HG03025 (cell line): ENCODE measurements around the gene NMRK2.
"Not testable (repeated sequence)": the region's sequence is repeated elsewhere in the genome, so short reads cannot be mapped to it uniquely, and the experiment has no call there.

Experiments used
- ATAC-seq: cut with Tn5 transposase; IDR thresholded peaks from one replicate; pipeline ENCODE4 v1.9.1; 2021; ENCODE audit warnings: mild to moderate bottlenecking, moderate library complexity; ENCODE audit not compliant: unreplicated experiment, low FRiP score

NMRK2 gene, protein sequence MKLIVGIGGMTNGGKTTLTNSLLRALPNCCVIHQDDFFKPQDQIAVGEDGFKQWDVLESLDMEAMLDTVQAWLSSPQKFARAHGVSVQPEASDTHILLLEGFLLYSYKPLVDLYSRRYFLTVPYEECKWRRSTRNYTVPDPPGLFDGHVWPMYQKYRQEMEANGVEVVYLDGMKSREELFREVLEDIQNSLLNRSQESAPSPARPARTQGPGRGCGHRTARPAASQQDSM

GRCh38 chr19:3932931-3933810, at the start of gene NMRK2:
TSS of gene NMRK2 (plus strand) at chr19:3933069. CDS start at chr19:3933672, 603 bp downstream.
- no peak for ATAC-seq

- ATAC-seq: no peak
Observed at GRCh38 chr19:3890591-3890990, 42.3 kb upstream of the NMRK2 start.

DNA sequence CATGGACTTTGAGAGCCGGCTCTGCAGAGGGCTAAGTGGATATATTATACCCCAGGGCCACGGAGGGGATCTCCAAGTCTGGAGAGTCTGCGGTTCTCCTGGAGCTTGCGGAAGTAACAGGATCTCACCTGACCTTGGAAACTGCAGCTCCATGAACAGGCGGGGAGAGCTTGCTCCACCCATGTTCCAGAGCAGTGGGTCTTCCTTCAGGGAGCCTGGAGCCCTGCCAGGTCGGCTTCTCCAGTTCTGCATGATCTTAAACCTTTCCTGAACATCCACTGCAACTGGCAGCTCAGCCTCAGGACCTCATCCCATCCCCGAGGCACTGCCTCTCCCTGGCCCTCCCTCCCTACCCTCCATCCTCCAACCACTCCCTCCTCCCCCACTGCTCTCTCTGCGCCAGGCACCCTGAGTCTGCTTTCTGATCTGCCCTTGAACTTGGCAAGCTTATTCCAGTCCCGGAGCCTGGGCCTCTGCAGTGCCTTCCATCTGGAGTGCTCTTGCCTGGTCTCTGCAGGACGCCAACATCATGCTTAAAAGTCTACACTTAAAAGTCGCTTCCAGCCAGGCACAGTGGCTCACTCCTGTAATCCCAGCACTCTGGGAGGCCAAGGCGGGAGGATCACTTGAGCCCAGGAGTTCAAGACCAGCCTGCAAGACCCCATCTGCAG, 39.2 kb upstream of the NMRK2 start:
- ATAC-seq: no peak

DNA sequence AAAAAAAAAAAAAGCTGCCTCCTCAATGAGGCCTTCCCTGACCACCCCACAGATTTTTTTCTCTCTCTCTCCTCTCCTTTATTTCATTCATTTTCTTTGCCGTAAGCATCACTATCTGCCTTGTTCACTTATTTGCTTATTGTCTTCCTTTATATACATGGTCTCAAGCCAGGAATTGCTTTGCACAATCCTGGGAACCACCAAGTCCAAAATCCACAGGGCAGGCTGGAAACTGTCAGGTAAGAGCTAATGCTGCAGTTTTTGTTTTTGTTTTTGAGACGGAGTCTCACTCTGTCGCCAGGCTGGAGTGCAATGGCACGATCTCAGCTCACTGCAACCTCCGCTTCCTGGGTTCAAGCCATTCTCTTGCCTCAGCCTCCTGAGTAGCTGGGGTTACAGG, 37.9 kb upstream of the NMRK2 start:
- not testable (repeated sequence) for ATAC-seq

DNA sequence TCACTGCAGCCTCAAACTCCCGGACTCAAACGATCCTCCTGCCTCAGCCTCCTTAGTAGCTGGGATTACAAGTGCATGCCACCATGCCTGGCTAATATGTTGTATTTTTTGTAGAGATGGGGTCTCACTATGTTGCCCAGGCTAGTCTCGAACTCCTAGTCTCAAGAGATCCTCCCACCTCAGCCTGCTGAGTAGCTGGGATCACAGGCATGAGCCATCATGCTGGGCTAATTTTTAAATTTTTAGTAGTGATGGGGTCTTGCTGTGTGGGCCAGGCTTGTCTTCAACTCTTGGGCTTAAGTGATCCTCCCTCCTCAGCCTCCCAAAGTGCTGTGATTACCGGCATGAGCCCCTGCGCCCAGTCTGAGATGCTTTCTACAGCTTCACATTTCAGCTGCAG, 37.1 kb upstream of the NMRK2 start:
- ATAC-seq: no peak

GRCh38 chr19:3897936-3898335, 34.9 kb upstream of the NMRK2 start:
- no peak for ATAC-seq

GRCh38 chr19:3898426-3898825, 34.4 kb upstream of the NMRK2 start:
- no peak for ATAC-seq

- ATAC-seq: no peak
Observed at GRCh38 chr19:3899531-3900294, 33.2 kb upstream of the NMRK2 start.

DNA sequence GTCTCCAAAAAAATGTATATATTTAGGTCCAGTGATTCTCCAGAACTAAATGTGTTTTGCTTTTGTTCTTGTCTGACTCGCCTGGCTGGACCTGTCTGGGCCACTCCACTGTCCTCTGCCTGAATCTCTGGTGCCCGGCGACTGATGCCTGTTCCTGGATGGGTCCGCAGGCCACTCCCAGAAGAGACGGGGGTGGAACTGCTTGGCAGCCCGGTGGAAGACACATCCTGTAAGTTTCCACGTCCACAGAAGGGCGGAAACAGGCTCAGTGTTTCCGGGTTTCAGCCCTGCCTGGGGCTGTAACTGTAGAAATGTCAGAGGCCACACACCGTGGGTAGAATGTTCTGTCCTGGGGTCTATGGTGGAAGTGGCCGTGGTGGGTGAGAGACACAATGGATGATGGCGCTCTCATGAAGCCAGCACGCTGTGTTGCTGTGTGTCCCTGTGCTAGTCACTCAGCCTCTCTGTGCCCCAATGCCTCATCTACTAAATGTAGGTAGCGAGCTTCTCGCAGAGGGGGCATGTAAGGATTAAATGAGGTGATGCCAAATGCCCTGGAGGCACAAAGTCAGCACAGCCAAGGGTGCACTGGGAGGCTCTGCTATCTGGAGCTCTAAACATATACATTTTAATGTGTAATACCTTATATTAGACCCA, 30.4 kb upstream of the NMRK2 start:
- ATAC-seq: no peak

- no peak for ATAC-seq
Observed at GRCh38 chr19:3904233-3904632, 28.6 kb upstream of the NMRK2 start.

GRCh38 chr19:3907626-3908265, 25.1 kb upstream of the NMRK2 start:
- no peak for ATAC-seq

GRCh38 chr19:3908266-3909054, 24.4 kb upstream of the NMRK2 start:
- no peak for ATAC-seq

DNA sequence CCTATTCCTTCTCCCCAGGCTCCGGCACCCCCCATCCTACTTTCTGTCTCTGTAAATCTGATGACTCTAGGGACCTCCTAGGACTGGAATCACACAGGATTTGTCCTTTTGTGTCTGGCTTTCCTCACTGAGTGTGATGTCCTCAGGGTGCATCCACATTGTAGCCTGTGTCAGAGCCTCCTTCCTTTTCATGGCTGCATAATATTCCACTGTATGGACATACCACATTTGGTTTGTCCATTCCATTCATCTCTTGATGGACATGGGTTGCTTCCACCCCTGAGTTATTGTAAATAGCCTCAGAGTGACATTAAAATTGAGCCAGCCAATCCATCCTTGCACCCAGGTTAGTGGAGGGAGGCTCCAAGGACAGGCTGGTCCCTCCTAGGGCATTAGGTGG, 22.8 kb upstream of the NMRK2 start:
- ATAC-seq: no peak

DNA sequence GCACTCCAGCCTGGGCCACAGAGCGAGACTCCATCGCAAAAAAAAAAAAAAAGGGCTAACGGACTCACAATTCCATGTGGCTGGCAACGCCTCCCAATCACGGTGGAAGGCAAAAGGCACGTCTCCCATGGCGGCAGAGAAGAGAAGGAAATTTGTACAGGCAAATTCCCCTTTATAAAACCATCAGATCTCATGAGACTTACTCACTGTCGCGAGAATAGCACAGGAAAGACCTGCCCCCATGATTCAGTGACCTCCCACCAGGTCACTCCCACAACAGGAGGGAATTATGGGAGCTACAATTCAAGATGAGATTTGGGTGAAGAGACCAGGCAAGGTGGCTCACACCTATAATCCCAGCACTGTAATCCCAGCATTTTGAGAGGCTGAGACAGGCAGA, 18.7 kb upstream of the NMRK2 start:
- no peak for ATAC-seq

DNA sequence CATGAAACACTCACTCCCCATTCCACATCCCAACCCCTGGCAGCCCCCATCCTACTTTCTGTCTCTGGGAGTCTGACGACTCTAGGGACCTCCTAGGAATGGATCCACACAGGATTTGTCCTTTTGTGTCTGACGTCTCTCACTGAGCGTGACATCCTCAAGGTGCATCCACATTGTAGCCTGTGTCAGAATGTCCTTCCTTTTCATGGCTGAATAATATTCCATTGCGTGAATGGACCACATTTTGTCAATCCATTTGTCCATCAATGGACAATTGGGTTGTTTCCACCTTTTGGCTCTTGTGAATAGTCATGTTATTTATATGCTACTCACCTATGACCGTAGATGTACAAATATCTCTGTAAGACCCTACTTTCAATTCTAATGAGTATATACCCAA, 16.8 kb upstream of the NMRK2 start:
- no peak for ATAC-seq

- no peak for ATAC-seq
Observed at GRCh38 chr19:3919793-3920192, 13.1 kb upstream of the NMRK2 start.

GRCh38 chr19:3923096-3923758, 9.6 kb upstream of the NMRK2 start:
- ATAC-seq: no peak

- no peak for ATAC-seq
Observed at GRCh38 chr19:3923912-3924311, 9.0 kb upstream of the NMRK2 start.
